Activated CD8-positive, alpha-beta memory T cell treated with anti-CD3 and anti-CD28 coated beads, Interleukin-2, amount 50 U/mL, for 4 hours (primary cell): ENCODE data around the gene PDE4D.
"Not testable (repeated sequence)": the region's sequence is repeated elsewhere in the genome, so short reads cannot be mapped to it uniquely, and the experiment has no call there.

ENCODE experiments used
- DNase-seq: peaks from one replicate; pipeline ENCODE4 v3.0.0-alpha.2; 2020

The PDE4D gene

GRCh38 chr5:59575648-59576445, 317.7 kb downstream of the PDE4D start:
- DNase-seq: no peak

- not testable (repeated sequence) for DNase-seq
These were observed 320.0 kb downstream of the PDE4D start for GRCh38 chr5:59573509-59573908.

- DNase-seq: no peak
These were observed 322.5 kb downstream of the PDE4D start for GRCh38 chr5:59571067-59571466.

GRCh38 chr5:59569608-59570334, 323.8 kb downstream of the PDE4D start:
- DNase-seq: no peak

GRCh38 chr5:59569158-59569557, 324.4 kb downstream of the PDE4D start:
- no peak for DNase-seq

GRCh38 chr5:59568161-59568560, 325.4 kb downstream of the PDE4D start:
- no peak for DNase-seq

GRCh38 chr5:59565551-59565950, 328.0 kb downstream of the PDE4D start:
- no peak for DNase-seq

GRCh38 chr5:59564895-59565294, 328.6 kb downstream of the PDE4D start:
- DNase-seq: no peak

- DNase-seq: peak; percentile 16
These were observed 330.7 kb downstream of the PDE4D start for GRCh38 chr5:59562756-59563389.

GRCh38 chr5:59560553-59560952, 333.0 kb downstream of the PDE4D start:
- no peak for DNase-seq

GRCh38 chr5:59559847-59560246, 333.7 kb downstream of the PDE4D start:
- DNase-seq: no peak

- no peak for DNase-seq
These were observed 334.2 kb downstream of the PDE4D start for GRCh38 chr5:59559323-59559722.

- DNase-seq: no peak
These were observed 335.0 kb downstream of the PDE4D start for GRCh38 chr5:59558501-59558900.

- DNase-seq: no peak
These were observed 336.0 kb downstream of the PDE4D start for GRCh38 chr5:59557572-59557971.

- no peak for DNase-seq
These were observed 337.9 kb downstream of the PDE4D start for GRCh38 chr5:59555596-59555995.

- no peak for DNase-seq
These were observed 339.0 kb downstream of the PDE4D start for GRCh38 chr5:59554501-59554900.

- no peak for DNase-seq
These were observed 339.5 kb downstream of the PDE4D start for GRCh38 chr5:59553992-59554391.

GRCh38 chr5:59548807-59549357, 344.6 kb downstream of the PDE4D start:
- DNase-seq: no peak

GRCh38 chr5:59547731-59548130, 345.8 kb downstream of the PDE4D start:
- DNase-seq: no peak

- no peak for DNase-seq
These were observed 349.0 kb downstream of the PDE4D start for GRCh38 chr5:59544573-59544972.

- DNase-seq: no peak
These were observed 349.6 kb downstream of the PDE4D start for GRCh38 chr5:59543821-59544442.

- DNase-seq: no peak
These were observed 350.4 kb downstream of the PDE4D start for GRCh38 chr5:59542851-59543820.
